ENCODE measurements around the gene C20orf96. TPM values are rescaled to one million over a fixed set of nuclear protein-coding genes. Genes with fewer than 3 reads are reported as not detected.

The C20orf96 gene
- total and polyA plus RNA-seq, 4 donors: 0.70 to 2.6 (median 1.7) TPM

GRCh38 chr20:289693-290083 is 862 bp downstream of the C20orf96 start (continued):
- TF ChIP-seq GABPA (IDR thresholded peaks at IDR 0.05 in 1 of 2, conservative IDR thresholded peaks at IDR 0.05 in 1 of 2) (no peak), YY1 (IDR thresholded peaks at IDR 0.05) (no peak), RXRA (IDR thresholded peaks at IDR 0.05) (no peak)

DNA sequence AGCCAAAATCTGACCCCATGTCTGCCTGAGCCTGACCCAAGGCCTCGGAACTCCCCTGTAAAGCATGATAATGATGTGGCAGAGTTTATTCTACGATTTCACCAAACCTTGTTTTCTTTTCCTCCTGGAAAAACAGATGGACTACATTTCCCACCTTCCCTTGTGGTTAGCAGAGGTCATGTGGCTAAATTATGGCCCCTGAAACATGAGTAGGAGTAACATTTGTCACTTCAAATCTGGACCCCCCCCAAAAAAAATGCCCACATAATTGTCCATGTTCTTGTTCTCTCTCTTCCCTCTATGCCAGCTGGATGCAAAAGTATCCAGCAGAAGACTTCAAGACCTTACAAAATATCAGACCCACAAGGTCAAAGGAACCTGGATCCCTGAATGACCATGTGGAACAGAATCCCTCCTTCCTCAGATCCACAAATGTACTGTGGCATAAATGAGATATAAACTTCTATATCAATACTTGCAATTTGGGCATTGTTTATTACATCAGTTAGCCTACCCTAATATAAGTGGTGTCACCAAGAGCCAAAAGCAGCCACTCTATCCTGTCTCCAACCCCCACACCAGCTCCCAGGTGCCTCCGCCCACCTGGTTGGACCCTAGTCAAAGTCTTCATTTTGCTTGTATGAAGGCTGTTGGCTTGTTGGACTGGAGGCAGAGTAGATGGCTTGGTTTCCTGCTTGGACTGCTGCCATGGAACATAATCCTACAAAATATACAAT is 1.4 kb downstream of the C20orf96 start:
- no peak for DNase-seq (ENCODE audit: low spot score)
- Histone ChIP-seq H3K27me3 (ENCODE audit: control insufficient read depth in 4 of 4, insufficient read depth in 4 of 4, low read length in 3 of 4) (no peaks in the 10 kb centered on the region), H3K9ac (ENCODE audit: low read depth in 1 of 2, low read length in 2 of 2) (no peak overlapping the region), H3K4me3 (ENCODE audit: low read depth in 1 of 3, low read length in 3 of 3) (no peak overlapping the region), H3K9me3 (ENCODE audit: control insufficient read depth in 4 of 4, low read length in 3 of 4) (no peaks in the 10 kb centered on the region), H3K4me1 (ENCODE audit: control insufficient read depth in 4 of 4, insufficient read depth in 4 of 4, low read length in 3 of 4) (peaks cover 0 to 19% (median 12%) of the 10 kb centered on the region in 4 donors), H3K27ac (ENCODE audit: low read depth in 1 of 2, low read length in 2 of 2) (no peak overlapping the region), H3K36me3 (ENCODE audit: control insufficient read depth in 4 of 4, insufficient read depth in 3 of 4, low read depth in 1 of 4, low read length in 3 of 4) (no peaks in the 10 kb centered on the region)
- 80% methylated on average over 3 of the region's 3 CpGs for WGBS
- TF ChIP-seq FOXA1 (IDR thresholded peaks at IDR 0.05) (no peak), SP1 (IDR thresholded peaks at IDR 0.05) (no peak), MAX (IDR thresholded peaks at IDR 0.05) (no peak), TAF1 (conservative IDR thresholded peaks at IDR 0.05) (no peak), JUND (IDR thresholded peaks at IDR 0.05) (no peak), NR2F2 (IDR thresholded peaks at IDR 0.05) (no peak), RAD21 (IDR thresholded peaks at IDR 0.05) (no peak), HNF4A (conservative IDR thresholded peaks at IDR 0.05) (no peak), FOXA2 (IDR thresholded peaks at IDR 0.05) (no peak), HNF4G (IDR thresholded peaks at IDR 0.05) (no peak), EGR1 (IDR thresholded peaks at IDR 0.05; ENCODE audit: low read depth in 2 of 2) (no peak), ZBTB33 (IDR thresholded peaks at IDR 0.05) (no peak), RXRA (IDR thresholded peaks at IDR 0.05) (no peak)
- TF ChIP-seq, protein P1, sequence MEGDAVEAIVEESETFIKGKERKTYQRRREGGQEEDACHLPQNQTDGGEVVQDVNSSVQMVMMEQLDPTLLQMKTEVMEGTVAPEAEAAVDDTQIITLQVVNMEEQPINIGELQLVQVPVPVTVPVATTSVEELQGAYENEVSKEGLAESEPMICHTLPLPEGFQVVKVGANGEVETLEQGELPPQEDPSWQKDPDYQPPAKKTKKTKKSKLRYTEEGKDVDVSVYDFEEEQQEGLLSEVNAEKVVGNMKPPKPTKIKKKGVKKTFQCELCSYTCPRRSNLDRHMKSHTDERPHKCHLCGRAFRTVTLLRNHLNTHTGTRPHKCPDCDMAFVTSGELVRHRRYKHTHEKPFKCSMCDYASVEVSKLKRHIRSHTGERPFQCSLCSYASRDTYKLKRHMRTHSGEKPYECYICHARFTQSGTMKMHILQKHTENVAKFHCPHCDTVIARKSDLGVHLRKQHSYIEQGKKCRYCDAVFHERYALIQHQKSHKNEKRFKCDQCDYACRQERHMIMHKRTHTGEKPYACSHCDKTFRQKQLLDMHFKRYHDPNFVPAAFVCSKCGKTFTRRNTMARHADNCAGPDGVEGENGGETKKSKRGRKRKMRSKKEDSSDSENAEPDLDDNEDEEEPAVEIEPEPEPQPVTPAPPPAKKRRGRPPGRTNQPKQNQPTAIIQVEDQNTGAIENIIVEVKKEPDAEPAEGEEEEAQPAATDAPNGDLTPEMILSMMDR (IDR thresholded peaks at IDR 0.05; ENCODE audit: low read depth, low read length, missing input control): no peak
- TF ChIP-seq, protein P2, sequence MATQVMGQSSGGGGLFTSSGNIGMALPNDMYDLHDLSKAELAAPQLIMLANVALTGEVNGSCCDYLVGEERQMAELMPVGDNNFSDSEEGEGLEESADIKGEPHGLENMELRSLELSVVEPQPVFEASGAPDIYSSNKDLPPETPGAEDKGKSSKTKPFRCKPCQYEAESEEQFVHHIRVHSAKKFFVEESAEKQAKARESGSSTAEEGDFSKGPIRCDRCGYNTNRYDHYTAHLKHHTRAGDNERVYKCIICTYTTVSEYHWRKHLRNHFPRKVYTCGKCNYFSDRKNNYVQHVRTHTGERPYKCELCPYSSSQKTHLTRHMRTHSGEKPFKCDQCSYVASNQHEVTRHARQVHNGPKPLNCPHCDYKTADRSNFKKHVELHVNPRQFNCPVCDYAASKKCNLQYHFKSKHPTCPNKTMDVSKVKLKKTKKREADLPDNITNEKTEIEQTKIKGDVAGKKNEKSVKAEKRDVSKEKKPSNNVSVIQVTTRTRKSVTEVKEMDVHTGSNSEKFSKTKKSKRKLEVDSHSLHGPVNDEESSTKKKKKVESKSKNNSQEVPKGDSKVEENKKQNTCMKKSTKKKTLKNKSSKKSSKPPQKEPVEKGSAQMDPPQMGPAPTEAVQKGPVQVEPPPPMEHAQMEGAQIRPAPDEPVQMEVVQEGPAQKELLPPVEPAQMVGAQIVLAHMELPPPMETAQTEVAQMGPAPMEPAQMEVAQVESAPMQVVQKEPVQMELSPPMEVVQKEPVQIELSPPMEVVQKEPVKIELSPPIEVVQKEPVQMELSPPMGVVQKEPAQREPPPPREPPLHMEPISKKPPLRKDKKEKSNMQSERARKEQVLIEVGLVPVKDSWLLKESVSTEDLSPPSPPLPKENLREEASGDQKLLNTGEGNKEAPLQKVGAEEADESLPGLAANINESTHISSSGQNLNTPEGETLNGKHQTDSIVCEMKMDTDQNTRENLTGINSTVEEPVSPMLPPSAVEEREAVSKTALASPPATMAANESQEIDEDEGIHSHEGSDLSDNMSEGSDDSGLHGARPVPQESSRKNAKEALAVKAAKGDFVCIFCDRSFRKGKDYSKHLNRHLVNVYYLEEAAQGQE (IDR thresholded peaks at IDR 0.05): no peak
